Lung (tissue), 12 donors: ENCODE results near the gene EPHB2. TPM values are rescaled to one million over a fixed set of nuclear protein-coding genes. Genes with fewer than 3 reads are reported as not detected.

Experiments used
- ATAC-seq: fragments of 200-7000 bp; cut with Tn5 transposase; one replicate; pipeline ENCODE4 v1.9.1; 2020; ENCODE audit warnings: moderate number of reproducible peaks; ENCODE audit not compliant: insufficient read depth, low FRiP score
- DNase-seq, 3 donors: peaks; one replicate each; pipeline ENCODE4 v3.0.0-alpha.2; 2013 to 2017
- H3K27ac ChIP-seq, 2 donors: one replicate each; pipeline ENCODE4 v1.5.1; 2013; ENCODE audit warnings: mild to moderate bottlenecking in 2 of 2, moderate library complexity in 2 of 2, control low read depth in 1 of 2, inconsistent platforms in 1 of 2, low read depth in 1 of 2, low read length in 1 of 2
- H3K27me3 ChIP-seq, 3 donors: one replicate each; pipeline ENCODE4 v1.5.1; 2013; ENCODE audit warnings: low read length in 2 of 3; ENCODE audit not compliant: control insufficient read depth in 3 of 3, insufficient read depth in 3 of 3
- H3K36me3 ChIP-seq, 4 donors: one replicate each; pipeline ENCODE4 v1.5.1; 2013; ENCODE audit warnings: low read length in 4 of 4, mild to moderate bottlenecking in 1 of 4, moderate library complexity in 1 of 4; ENCODE audit not compliant: control insufficient read depth in 4 of 4, insufficient read depth in 4 of 4
- H3K4me1 ChIP-seq, 5 donors: one replicate each; pipeline ENCODE4 v1.5.1; 2013; ENCODE audit warnings: low read length in 5 of 5, mild to moderate bottlenecking in 2 of 5, moderate library complexity in 1 of 5; ENCODE audit not compliant: control insufficient read depth in 5 of 5, insufficient read depth in 5 of 5
- H3K4me3 ChIP-seq: one replicate; pipeline ENCODE4 v1.5.1; 2013; ENCODE audit warnings: mild to moderate bottlenecking, control low read depth, moderate library complexity
- H3K9ac ChIP-seq, 2 donors: one replicate each; pipeline ENCODE4 v1.5.1; 2013; ENCODE audit warnings: low read length in 2 of 2, control low read depth in 1 of 2; ENCODE audit not compliant: insufficient read depth in 1 of 2
- H3K9me3 ChIP-seq, 4 donors: one replicate each; pipeline ENCODE4 v1.5.1; 2013; ENCODE audit warnings: low read length in 3 of 4, mild to moderate bottlenecking in 1 of 4, moderate library complexity in 1 of 4; ENCODE audit not compliant: control insufficient read depth in 4 of 4, insufficient read depth in 3 of 4
- WGBS, 2 donors: extraction: QIAGEN DNeasy Blood & Tissue Kit; methylation state at CpG; one replicate each; pipeline ENCODE4 v1.1.7; 2013; 5-methylcytosine and 5-hydroxymethylcytosine counted together
- polyA plus RNA-seq, 2 donors: library from polyadenylated mRNA; stranded (reverse); fragments of 200-250 nt; gene quantifications; one replicate each; pipeline ENCODE4 v1.2.1, GENCODE V29; 2013
- total RNA-seq, 2 donors: library from RNA; depleted of rRNA in 1 of 2; stranded (reverse); fragments of >200 nt in 1 of 2; gene quantifications; one replicate each; pipeline ENCODE4 v1.2.1, GENCODE V29; 2014 to 2021
- TF ChIP-seq, protein P1 (sequence below): IDR thresholded peaks from 2 replicates; pipeline ENCODE4 v1.5.1; 2012; ENCODE audit warnings: mild to moderate bottlenecking; ENCODE audit errors: control extremely low read depth, extremely low read depth
- donor health status: control.
- donor health status: control.
- donor health status: Bipolar disorder and iron deficiency.
- donor health status: healthy.
- donor health status: DM: yes; HTN: yes; CAD: no.

The EPHB2 gene
- total and polyA plus RNA-seq, 4 donors, result 1.2 to 8.5 (median 5.8) TPM

DNA sequence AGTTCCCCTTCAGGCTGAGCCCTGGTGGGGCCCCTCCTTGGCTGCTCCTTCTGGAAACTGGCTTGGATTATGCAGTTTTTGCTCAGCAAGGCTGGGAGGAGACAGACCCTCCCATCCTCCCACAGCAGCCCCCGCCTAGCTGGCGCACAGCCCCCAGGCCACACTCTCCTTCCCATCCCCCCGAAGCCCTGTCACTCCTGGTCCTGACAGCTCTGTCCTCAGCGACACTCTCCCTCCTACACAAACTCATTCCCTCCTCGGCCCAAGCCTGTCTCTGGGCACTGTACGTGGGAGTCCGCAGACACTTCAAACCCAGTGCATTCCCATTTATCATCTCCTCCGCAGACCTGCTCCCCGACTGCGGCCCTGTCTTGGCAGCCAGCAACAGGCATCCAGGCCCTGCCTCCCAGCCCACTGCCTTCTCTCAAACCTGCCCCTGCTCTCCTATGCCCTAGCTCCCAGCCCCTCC lies 25.0 kb upstream of the EPHB2 start:
- H3K4me3 ChIP-seq, result no peak overlapping the region
- no peak for ATAC-seq
- no peaks in the 10 kb centered on the region for H3K9me3 ChIP-seq
- 56 to 73% methylated on average over 10 of the region's 10 CpGs for WGBS, 2 donors
- H3K4me1 ChIP-seq, result peaks cover 0 to 12% (median 0%) of the 10 kb centered on the region in 5 donors
- no peak overlapping the region for H3K9ac ChIP-seq
- H3K36me3 ChIP-seq, result no peaks in the 10 kb centered on the region
- DNase-seq, result peak; percentile 26 to 60 (median 46)
- TF ChIP-seq, protein P1, sequence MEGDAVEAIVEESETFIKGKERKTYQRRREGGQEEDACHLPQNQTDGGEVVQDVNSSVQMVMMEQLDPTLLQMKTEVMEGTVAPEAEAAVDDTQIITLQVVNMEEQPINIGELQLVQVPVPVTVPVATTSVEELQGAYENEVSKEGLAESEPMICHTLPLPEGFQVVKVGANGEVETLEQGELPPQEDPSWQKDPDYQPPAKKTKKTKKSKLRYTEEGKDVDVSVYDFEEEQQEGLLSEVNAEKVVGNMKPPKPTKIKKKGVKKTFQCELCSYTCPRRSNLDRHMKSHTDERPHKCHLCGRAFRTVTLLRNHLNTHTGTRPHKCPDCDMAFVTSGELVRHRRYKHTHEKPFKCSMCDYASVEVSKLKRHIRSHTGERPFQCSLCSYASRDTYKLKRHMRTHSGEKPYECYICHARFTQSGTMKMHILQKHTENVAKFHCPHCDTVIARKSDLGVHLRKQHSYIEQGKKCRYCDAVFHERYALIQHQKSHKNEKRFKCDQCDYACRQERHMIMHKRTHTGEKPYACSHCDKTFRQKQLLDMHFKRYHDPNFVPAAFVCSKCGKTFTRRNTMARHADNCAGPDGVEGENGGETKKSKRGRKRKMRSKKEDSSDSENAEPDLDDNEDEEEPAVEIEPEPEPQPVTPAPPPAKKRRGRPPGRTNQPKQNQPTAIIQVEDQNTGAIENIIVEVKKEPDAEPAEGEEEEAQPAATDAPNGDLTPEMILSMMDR, result no peak
- no peaks in the 10 kb centered on the region for H3K27me3 ChIP-seq
- no peak overlapping the region for H3K27ac ChIP-seq

- DNase-seq, result no peak
- Histone ChIP-seq H3K4me1 (peaks cover 0 to 16% (median 0%) of the 10 kb centered on the region in 5 donors), H3K4me3 (no peak overlapping the region), H3K36me3 (no peaks in the 10 kb centered on the region), H3K27me3 (no peaks in the 10 kb centered on the region), H3K9me3 (no peaks in the 10 kb centered on the region), H3K27ac (no peak overlapping the region), H3K9ac (no peak overlapping the region)
- WGBS, 2 donors, result 73 to 87% methylated on average over 2 of the region's 2 CpGs
- no peak for ATAC-seq
- TF ChIP-seq, protein P1, result no peak
Measured at GRCh38 chr1:22687191-22687590, 23.4 kb upstream of the EPHB2 start.

- TF ChIP-seq, protein P1, result no peak
Measured at GRCh38 chr1:22688466-22688865, 22.2 kb upstream of the EPHB2 start.

GRCh38 chr1:22689505-22689904 lies 21.1 kb upstream of the EPHB2 start:
- WGBS, 2 donors, result 69 to 79% methylated on average over 11 of the region's 11 CpGs
- Histone ChIP-seq H3K27ac (no peak overlapping the region), H3K4me3 (no peak overlapping the region), H3K36me3 (no peaks in the 10 kb centered on the region), H3K4me1 (peaks cover 0 to 16% (median 0%) of the 10 kb centered on the region in 5 donors), H3K27me3 (no peaks in the 10 kb centered on the region), H3K9me3 (no peaks in the 10 kb centered on the region), H3K9ac (no peak overlapping the region)
- DNase-seq (peak in 1 of 3 donors; percentile 29), ATAC-seq (no peak)
- TF ChIP-seq, protein P1, result no peak

More at GRCh38 chr1:22688466-22688865, 22.2 kb upstream of the EPHB2 start:
- ATAC-seq (no peak), DNase-seq (no peak)
- Histone ChIP-seq H3K4me3 (no peak overlapping the region), H3K4me1 (peaks cover 0 to 16% (median 0%) of the 10 kb centered on the region in 5 donors), H3K27me3 (no peaks in the 10 kb centered on the region), H3K27ac (no peak overlapping the region), H3K9ac (no peak overlapping the region), H3K36me3 (no peaks in the 10 kb centered on the region), H3K9me3 (no peaks in the 10 kb centered on the region)
